Loucy (cell line): ENCODE results near the gene ATP9A.
"Not testable (repeated sequence)": the region's sequence is repeated elsewhere in the genome, so short reads cannot be mapped to it uniquely, and the experiment has no call there.

Experiments
- H2AFZ ChIP-seq: fragments of 200-600 bp; sonication (generic); 2 replicates; pipeline ENCODE4 v1.6.0; 2016; ENCODE audit warnings: antibody characterized with exemption, mild to moderate bottlenecking, low read length, moderate library complexity
- H3F3A ChIP-seq: fragments of 200-600 bp; 2 replicates; pipeline ENCODE4 v1.6.0; 2016; ENCODE audit warnings: antibody characterized with exemption, low read depth, mild to moderate bottlenecking
- H3K27me3 ChIP-seq: fragments of 200-600 bp; sonication (generic); 2 replicates; pipeline ENCODE4 v1.6.1; 2014; ENCODE audit warnings: low read length, mild to moderate bottlenecking; ENCODE audit not compliant: insufficient read depth, poor library complexity, severe bottlenecking
- H3K36me3 ChIP-seq: fragments of 200-600 bp; sonication (generic); 2 replicates; pipeline ENCODE4 v1.6.1; 2016; ENCODE audit warnings: low read length; ENCODE audit not compliant: insufficient read depth
- H3K4me1 ChIP-seq: fragments of 200-600 bp; sonication (generic); 2 replicates; pipeline ENCODE4 v1.5.1; 2014; ENCODE audit warnings: low read length, mild to moderate bottlenecking; ENCODE audit not compliant: insufficient read depth, poor library complexity, severe bottlenecking
- H3K4me2 ChIP-seq: fragments of 200-600 bp; sonication (generic); 2 replicates; pipeline ENCODE4 v1.6.0; 2014; ENCODE audit warnings: antibody characterized with exemption, low read length, low read depth, mild to moderate bottlenecking; ENCODE audit not compliant: poor library complexity, severe bottlenecking
- H3K4me3 ChIP-seq: fragments of 200-600 bp; sonication (generic); 2 replicates; pipeline ENCODE4 v1.5.1; 2014; ENCODE audit warnings: low read length, mild to moderate bottlenecking, mixed read lengths; ENCODE audit not compliant: poor library complexity, severe bottlenecking
- H3K79me2 ChIP-seq: fragments of 200-600 bp; sonication (generic); 2 replicates; pipeline ENCODE4 v1.6.1; 2014; ENCODE audit warnings: low read length; ENCODE audit not compliant: insufficient read depth
- H3K9ac ChIP-seq: fragments of 200-600 bp; sonication (generic); 2 replicates; pipeline ENCODE4 v1.6.0; 2014; ENCODE audit warnings: mild to moderate bottlenecking, low read depth, low read length, moderate library complexity; ENCODE audit not compliant: poor library complexity, severe bottlenecking
- H3K9me2 ChIP-seq: fragments of 200-600 bp; sonication (generic); replicated peaks from 2 replicates; pipeline ENCODE4 v1.6.1; 2016; ENCODE audit warnings: low read depth, low read length, mixed read lengths
- H3K9me3 ChIP-seq: fragments of 200-600 bp; sonication (generic); 2 replicates; pipeline ENCODE4 v1.6.1; 2014; ENCODE audit warnings: mild to moderate bottlenecking, antibody characterized with exemption, low read length, low read depth; ENCODE audit not compliant: insufficient read depth
- H4K20me1 ChIP-seq: fragments of 200-600 bp; sonication (generic); 2 replicates; pipeline ENCODE4 v1.6.0; 2014; ENCODE audit warnings: antibody characterized with exemption, low read length, mild to moderate bottlenecking; ENCODE audit not compliant: insufficient read depth, poor library complexity, severe bottlenecking
- CTCF ChIP-seq: fragments of 200-600 bp; sonication (generic); conservative IDR thresholded peaks from 2 replicates; pipeline ENCODE4 v1.5.1; 2014; ENCODE audit warnings: mild to moderate bottlenecking, antibody characterized with exemption, low read length
- EZH2phosphoT487 ChIP-seq: fragments of 200-600 bp; IDR thresholded peaks from 2 replicates; pipeline ENCODE4 v1.6.1; 2018; ENCODE audit warnings: antibody characterized with exemption, mild to moderate bottlenecking, moderate library complexity, borderline replicate concordance

ATP9A gene

GRCh38 chr20:51569815-51570738 is 198.1 kb downstream of the ATP9A start:
- H3K27me3 ChIP-seq = no peaks in the 10 kb centered on the region
- H4K20me1 ChIP-seq = no peaks in the 10 kb centered on the region
- H3K4me1 ChIP-seq = no peaks in the 10 kb centered on the region
- no peak overlapping the region for H3K4me2 ChIP-seq
- H3K9me3 ChIP-seq = no peaks in the 10 kb centered on the region; the same call in 1 of the 2 replicates
- no peak overlapping the region for H3K4me3 ChIP-seq
- no peaks in the 10 kb centered on the region for H3F3A ChIP-seq
- H3K9ac ChIP-seq = no peak overlapping the region
- no peak overlapping the region for H2AFZ ChIP-seq
- no peaks in the 10 kb centered on the region for H3K79me2 ChIP-seq
- no peaks in the 10 kb centered on the region for H3K36me3 ChIP-seq
- no peaks in the 10 kb centered on the region for H3K9me2 ChIP-seq
- TF ChIP-seq CTCF = no peak
- TF ChIP-seq EZH2phosphoT487 = no peak

- H3K9me3 ChIP-seq, H3K36me3 ChIP-seq, H2AFZ ChIP-seq, H3K4me3 ChIP-seq, H3K9ac ChIP-seq, H3K27me3 ChIP-seq, H3K9me2 ChIP-seq, H3K4me2 ChIP-seq, H3K79me2 ChIP-seq, H3K4me1 ChIP-seq, H3F3A ChIP-seq, H4K20me1 ChIP-seq: not testable (repeated sequence)
Observed at GRCh38 chr20:51568533-51568932, 199.7 kb downstream of the ATP9A start.

- H3K9me3 ChIP-seq = no peaks in the 10 kb centered on the region
- H3K4me3 ChIP-seq = no peak overlapping the region
- no peaks in the 10 kb centered on the region for H3K27me3 ChIP-seq
- H3K36me3 ChIP-seq = no peaks in the 10 kb centered on the region
- no peak overlapping the region for H2AFZ ChIP-seq
- no peaks in the 10 kb centered on the region for H3F3A ChIP-seq
- H3K4me1 ChIP-seq = peaks cover 3% of the 10 kb centered on the region
- H3K9ac ChIP-seq = no peak overlapping the region
- H4K20me1 ChIP-seq = no peaks in the 10 kb centered on the region
- no peaks in the 10 kb centered on the region for H3K79me2 ChIP-seq
- TF ChIP-seq EZH2phosphoT487 = no peak
- no peak for TF ChIP-seq CTCF
- H3K9me2 ChIP-seq = no peaks in the 10 kb centered on the region
- H3K4me2 ChIP-seq = no peak overlapping the region
Observed at GRCh38 chr20:51567622-51568021, 200.6 kb downstream of the ATP9A start.

GRCh38 chr20:51566594-51566993 is 201.6 kb downstream of the ATP9A start:
- Histone ChIP-seq H3K4me1 (peaks cover 3% of the 10 kb centered on the region), H3K36me3 (no peaks in the 10 kb centered on the region), H4K20me1 (no peaks in the 10 kb centered on the region), H3K4me2 (no peak overlapping the region), H3K9ac (no peak overlapping the region), H3K9me2 (no peaks in the 10 kb centered on the region), H2AFZ (no peak overlapping the region), H3K4me3 (no peak overlapping the region), H3K27me3 (no peaks in the 10 kb centered on the region), H3K9me3 (no peaks in the 10 kb centered on the region), H3F3A (no peaks in the 10 kb centered on the region), H3K79me2 (no peaks in the 10 kb centered on the region)
- TF ChIP-seq EZH2phosphoT487 (no peak), CTCF (no peak)
